Measurements from ENCODE around the gene RNF144B. TPM values are rescaled to one million over a fixed set of nuclear protein-coding genes. Genes with fewer than 3 reads are reported as not detected.

Gene RNF144B
- total and polyA plus RNA-seq, 2 of the 8 experiments (the other 6 are each of a cell fraction or from before 2014, with no cell fraction given): 1.8 to 11.2 TPM

DNA sequence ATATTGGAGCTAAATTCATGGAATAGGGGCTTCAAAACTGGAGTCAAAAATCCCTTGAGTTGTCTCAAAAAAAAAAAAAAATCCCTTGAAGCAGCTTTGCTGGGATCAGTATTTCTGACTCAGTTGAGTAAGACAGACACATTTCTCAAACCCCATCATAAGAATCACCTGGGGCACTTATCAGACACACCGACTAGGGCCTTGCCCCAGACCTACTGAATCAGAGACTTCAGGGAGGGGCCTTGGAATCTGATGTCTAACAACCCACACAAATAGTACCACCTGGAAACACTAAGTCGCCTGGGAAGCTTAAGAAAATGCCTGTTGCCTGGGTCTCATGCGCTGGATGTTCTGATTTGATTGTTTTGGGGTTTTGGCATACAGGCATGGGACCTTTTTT, 44.9 kb upstream of the RNF144B start (continued):
- TF ChIP-seq RNF2 (IDR thresholded peaks at IDR 0.05; ENCODE audit: borderline replicate concordance, low read depth, low read length, missing control alignments, poor library complexity, severe bottlenecking): no peak
- TF ChIP-seq CBX5 (IDR thresholded peaks at IDR 0.05; ENCODE audit: low read depth, low read length): no peak
- no peak for TF ChIP-seq JUN (IDR thresholded peaks at IDR 0.05; ENCODE audit: low read depth, low read length)
- no peak for TF ChIP-seq RFX5 (IDR thresholded peaks at IDR 0.05; ENCODE audit: borderline replicate concordance, low read depth, low read length)
- no peak for TF ChIP-seq FOSL1 (IDR thresholded peaks at IDR 0.05; ENCODE audit: insufficient read depth, low read depth, low read length)
- TF ChIP-seq KDM5A (IDR thresholded peaks at IDR 0.05; ENCODE audit: low read length): no peak
- no peak for TF ChIP-seq SUZ12 (IDR thresholded peaks at IDR 0.05; ENCODE audit: low read length)
- TF ChIP-seq EGR1 (IDR thresholded peaks at IDR 0.05; ENCODE audit: borderline replicate concordance, low read depth, low read length): no peak

Data from H1 (cell line).